ENCODE results near the gene ALDH18A1.
"Not testable (repeated sequence)": the region's sequence is repeated elsewhere in the genome, so short reads cannot be mapped to it uniquely, and the experiment has no call there.

Gene ALDH18A1

GRCh38 chr10:95648138-95648537 is 8.4 kb downstream of the ALDH18A1 start:
- no peak for DNase-seq

- DNase-seq = no peak
Measured at GRCh38 chr10:95646160-95646559, 10.4 kb downstream of the ALDH18A1 start.

GRCh38 chr10:95644901-95645300 is 11.6 kb downstream of the ALDH18A1 start:
- no peak for DNase-seq

GRCh38 chr10:95640891-95641315 is 15.6 kb downstream of the ALDH18A1 start:
- no peak for DNase-seq

- DNase-seq = no peak
Measured at GRCh38 chr10:95637911-95638310, 18.6 kb downstream of the ALDH18A1 start.

DNA sequence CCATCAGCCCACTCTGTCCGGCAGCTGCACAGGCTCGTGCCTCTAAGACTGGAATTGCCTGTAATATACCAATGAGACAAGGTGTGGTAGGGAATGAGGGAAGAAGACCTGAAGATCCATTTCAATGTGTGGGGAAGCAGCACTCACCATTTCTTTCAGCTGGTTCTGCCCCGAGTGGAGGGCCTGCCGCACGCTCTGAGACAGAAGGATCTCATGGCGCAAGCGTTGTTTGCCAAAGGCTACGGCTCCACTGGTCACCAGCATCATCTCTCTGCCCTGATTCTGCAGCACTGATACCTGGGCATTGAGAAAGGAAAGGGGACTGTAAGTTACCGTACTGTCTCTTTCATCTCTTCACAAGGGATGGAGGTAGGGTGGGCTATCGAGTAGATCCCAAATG is 19.4 kb downstream of the ALDH18A1 start:
- DNase-seq = no peak

GRCh38 chr10:95635319-95635733 is 21.2 kb downstream of the ALDH18A1 start:
- no peak for DNase-seq

- DNase-seq = no peak
Measured at GRCh38 chr10:95628786-95629185, 27.7 kb downstream of the ALDH18A1 start.

GRCh38 chr10:95626500-95626899 is 30.0 kb downstream of the ALDH18A1 start:
- DNase-seq = no peak

- DNase-seq = not testable (repeated sequence)
Measured at GRCh38 chr10:95620415-95620814, 36.1 kb downstream of the ALDH18A1 start.

GRCh38 chr10:95618101-95618500 is 38.4 kb downstream of the ALDH18A1 start:
- no peak for DNase-seq

DNA sequence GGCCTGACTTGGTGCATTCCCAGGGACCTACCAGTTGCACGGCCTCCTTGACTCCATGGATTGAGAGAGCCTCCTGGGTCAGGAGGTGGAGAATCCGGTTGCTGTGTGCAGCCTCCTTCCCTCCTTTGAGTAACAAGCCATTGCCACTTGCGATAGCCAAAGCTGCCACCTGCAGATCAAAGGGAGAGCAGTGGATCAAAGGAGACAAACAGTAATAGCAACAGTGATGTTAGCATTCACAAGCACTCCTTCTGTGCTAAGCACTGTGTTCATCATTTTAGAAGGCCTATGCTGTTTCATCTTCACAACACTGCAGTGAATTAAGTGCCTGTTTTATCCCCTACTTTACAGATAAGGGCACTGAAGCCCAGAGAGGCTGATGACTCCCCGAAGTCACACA is 40.1 kb downstream of the ALDH18A1 start:
- no peak for DNase-seq

DNA sequence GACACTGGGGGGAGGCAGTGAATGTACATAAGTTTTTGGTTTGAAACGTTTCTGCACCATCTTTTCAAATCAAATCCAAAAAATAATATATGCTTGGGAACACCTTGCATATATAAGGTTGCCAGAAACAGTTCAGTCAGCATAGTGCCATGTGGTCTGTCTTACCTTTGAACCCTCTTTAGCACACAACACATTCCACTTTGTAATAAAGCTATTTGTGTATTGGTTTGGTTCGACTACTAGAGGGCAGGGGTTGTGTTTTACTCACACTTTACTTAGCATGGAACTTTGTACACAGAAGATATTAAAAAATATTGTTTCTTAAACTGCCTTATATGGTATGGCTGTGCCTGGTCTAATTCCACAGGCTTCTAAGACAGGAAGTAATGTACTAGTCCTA is 43.2 kb downstream of the ALDH18A1 start:
- no peak for DNase-seq

DNA sequence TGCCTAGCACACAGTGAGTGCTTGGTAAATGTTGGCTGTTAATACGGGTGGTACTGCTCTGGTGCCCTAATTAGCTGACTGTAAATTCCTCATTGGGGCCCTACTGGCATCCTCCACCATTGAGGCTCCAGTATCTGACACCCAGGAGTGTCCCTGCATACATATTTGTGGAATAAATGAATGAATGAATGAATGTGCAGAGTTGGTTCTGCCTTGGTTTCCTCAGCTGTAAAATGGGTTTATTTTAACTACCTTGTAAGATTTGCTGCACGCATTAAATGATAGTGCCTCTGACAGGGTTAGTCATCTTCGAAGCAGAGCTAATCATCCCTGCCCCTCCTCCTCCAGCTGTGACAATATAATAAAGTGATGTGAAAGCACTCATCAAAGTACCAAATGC is 45.8 kb downstream of the ALDH18A1 start:
- no peak for DNase-seq

DNA sequence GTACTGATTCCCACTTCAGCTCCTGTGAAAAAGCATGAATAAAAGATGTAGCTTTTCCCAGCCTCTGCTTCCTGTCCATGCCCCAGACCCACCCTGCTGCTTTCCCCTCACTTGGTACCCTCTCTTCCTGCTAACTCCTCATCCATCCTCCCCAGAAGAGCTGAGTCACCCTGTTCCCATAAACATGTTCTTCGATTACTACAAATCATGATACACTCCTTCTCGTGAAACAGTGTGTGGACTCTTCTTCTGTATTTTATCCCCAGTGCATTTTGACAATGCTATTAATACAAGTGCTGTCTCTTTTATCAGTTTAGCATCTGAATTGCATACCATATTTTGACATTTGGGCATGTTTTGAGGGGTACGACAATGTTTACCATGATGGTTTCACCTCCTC is 49.6 kb downstream of the ALDH18A1 start:
- no peak for DNase-seq

DNA sequence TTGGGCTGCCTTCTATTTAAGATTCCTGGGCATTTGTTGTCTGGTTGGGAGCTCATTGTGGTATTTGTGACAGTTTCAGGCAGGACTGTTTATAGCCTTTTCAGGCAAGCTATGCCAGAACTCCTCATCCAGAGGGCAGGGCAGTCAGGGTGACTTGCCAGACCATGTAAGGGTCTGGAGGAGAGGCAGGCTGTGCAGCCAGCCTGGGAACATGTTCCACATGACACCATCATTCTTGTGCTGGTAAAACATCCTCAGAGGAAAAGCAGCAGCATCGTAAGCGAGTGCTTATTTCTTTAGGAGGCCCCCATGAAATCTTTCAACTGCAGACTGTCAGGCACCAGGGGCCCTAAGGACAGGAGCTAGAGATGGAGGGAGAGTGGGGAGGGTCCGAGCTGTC is 51.3 kb downstream of the ALDH18A1 start:
- no peak for DNase-seq

DNA sequence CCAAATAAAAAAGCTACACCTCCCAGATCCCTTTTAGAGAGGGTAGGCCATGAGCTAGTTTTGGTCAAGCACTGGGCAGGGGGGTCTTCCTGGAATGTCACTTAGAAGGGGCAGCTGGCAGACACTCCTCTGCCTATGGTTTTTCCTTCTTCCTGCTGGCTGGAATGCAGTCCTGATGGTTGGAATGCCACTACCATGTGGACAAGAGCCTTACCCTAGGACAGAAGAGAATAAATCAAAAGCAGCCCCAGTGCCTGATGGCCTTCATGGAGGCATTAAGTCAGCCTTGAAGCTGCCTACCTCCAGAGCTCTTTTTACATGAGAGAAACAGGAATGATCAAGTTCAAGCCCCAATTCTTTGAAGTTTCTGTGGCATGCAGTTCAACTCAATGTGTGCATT is 51.9 kb downstream of the ALDH18A1 start:
- DNase-seq = no peak

DNA sequence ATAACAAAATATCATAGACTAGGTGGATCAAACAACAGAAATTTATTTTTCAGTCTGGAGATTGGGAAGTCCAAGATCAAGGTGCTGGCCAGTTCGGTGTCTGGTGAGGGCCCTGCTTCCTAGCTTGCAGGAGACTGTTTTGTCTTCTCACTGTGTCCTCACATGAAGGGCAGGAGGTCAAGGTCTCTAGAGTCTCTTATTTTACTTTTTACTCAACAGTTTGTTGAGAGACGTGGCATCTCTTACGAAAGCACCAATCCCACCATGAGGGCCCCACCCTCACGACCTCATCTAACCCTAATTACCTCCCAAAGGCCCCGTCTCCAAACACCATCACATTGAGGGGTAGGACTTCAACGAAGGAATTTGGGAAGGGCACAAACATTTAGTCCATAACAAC is 54.1 kb downstream of the ALDH18A1 start:
- no peak for DNase-seq

- peak; percentile 27 to 44 for DNase-seq
Measured at GRCh38 chr10:95601116-95601719, 55.3 kb downstream of the ALDH18A1 start.

DNA sequence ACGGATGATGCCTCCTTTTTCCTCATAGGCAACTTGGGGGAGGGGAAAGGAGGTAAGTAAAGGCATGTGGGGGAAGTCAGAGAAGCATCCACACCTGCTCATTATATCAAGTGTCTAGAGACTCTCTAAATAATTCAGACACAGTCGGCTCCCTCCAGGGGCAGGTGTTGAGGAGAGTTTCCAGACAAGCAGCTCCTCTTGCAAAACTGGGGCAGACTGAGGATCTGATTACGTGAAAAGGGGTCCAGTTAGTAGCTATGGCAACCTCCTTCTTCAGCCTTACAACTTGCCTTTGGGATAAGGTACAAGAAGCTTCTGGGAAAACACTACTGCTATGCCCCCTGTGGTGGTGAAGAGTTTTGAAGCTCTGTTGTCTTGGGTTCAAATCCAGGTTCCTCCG is 56.4 kb downstream of the ALDH18A1 start:
- no peak for DNase-seq

DNA sequence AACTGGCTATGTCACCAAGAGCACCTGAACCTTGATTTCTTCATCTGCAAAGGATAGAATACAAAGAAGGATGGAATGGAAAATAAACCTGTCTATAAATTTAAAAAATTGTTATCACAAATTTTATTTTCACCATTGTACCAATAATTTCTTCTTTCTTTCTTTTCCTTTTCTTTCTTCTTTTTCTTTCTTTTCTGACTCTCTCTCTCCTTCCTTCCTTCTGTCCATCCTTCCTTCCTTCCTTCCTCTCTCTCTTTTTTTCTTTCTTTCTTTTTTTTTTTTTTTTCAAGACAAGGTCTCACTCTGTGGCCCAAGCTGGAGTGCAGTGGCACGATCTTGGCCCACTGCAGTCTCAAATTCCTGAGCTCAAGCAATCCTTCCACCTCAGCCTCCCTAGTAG is 58.7 kb downstream of the ALDH18A1 start:
- no peak for DNase-seq

DNA sequence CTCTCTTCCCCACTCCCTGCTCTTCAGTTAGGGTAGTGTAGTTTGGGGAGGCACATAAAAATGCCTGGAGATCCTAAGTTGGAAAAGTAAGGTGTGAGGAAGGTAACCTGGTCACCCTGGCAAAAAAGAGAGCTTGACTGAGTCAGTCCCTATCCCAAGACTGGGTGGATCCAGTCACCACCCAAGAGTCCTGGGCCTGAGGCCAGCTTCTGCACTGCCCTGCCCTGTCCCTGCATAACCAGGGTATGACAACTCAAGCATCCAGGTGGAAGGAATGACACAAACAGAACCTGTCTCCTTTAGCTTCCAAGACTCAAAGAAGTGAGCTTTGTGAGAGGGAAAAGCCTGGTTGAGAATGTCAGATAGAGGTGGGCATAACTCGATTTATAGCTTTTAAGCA is 68.5 kb downstream of the ALDH18A1 start:
- no peak for DNase-seq

- no peak for DNase-seq
Measured at GRCh38 chr10:95579835-95580535, 76.5 kb downstream of the ALDH18A1 start.

GRCh38 chr10:95579292-95579691 is 77.2 kb downstream of the ALDH18A1 start:
- no peak for DNase-seq

- DNase-seq = no peak
Measured at GRCh38 chr10:95578619-95579018, 77.9 kb downstream of the ALDH18A1 start.
